ENCODE results near the gene TYK2.

- TF ChIP-seq EZH2phosphoT487 (IDR thresholded peaks at IDR 0.05; ENCODE audit: insufficient read depth, low read depth) (no peak), EZH2 (IDR thresholded peaks at IDR 0.05; ENCODE audit: insufficient read depth, poor library complexity, severe bottlenecking) (no peak)
Observed at GRCh38 chr19:10334588-10335351, 45.6 kb downstream of the TYK2 start.
